ENCODE results near the gene EHF.

The EHF gene

GRCh38 chr11:34640924-34641275 lies 20.0 kb downstream of the EHF start:
- H3K4me3 Mint-ChIP-seq = no peak overlapping the region
- no peaks in the 10 kb centered on the region for H3K9me3 Mint-ChIP-seq
- no peaks in the 10 kb centered on the region for H3K4me1 Mint-ChIP-seq (ENCODE audit: low read depth)
- no peaks in the 10 kb centered on the region for H3K36me3 Mint-ChIP-seq (ENCODE audit: low read depth)
- H3K27me3 Mint-ChIP-seq = peaks cover 66% of the 10 kb centered on the region
- H3K27ac Mint-ChIP-seq = no peak overlapping the region

- H3K9me3 Mint-ChIP-seq = no peaks in the 10 kb centered on the region
- no peaks in the 10 kb centered on the region for H3K36me3 Mint-ChIP-seq (ENCODE audit: low read depth)
- H3K4me3 Mint-ChIP-seq = no peak overlapping the region
- peaks cover 67% of the 10 kb centered on the region for H3K27me3 Mint-ChIP-seq
- H3K4me1 Mint-ChIP-seq (ENCODE audit: low read depth) = no peaks in the 10 kb centered on the region
- H3K27ac Mint-ChIP-seq = no peak overlapping the region
Observed at GRCh38 chr11:34641456-34641855, 20.6 kb downstream of the EHF start.

- no peak overlapping the region for H3K27ac Mint-ChIP-seq
- no peak overlapping the region for H3K4me3 Mint-ChIP-seq
- no peaks in the 10 kb centered on the region for H3K36me3 Mint-ChIP-seq (ENCODE audit: low read depth)
- H3K4me1 Mint-ChIP-seq (ENCODE audit: low read depth) = no peaks in the 10 kb centered on the region
- peaks cover 73% of the 10 kb centered on the region for H3K27me3 Mint-ChIP-seq
- H3K9me3 Mint-ChIP-seq = no peaks in the 10 kb centered on the region
Observed at GRCh38 chr11:34642001-34642554, 21.2 kb downstream of the EHF start.

GRCh38 chr11:34642873-34643272 lies 22.0 kb downstream of the EHF start:
- H3K36me3 Mint-ChIP-seq (ENCODE audit: low read depth) = no peaks in the 10 kb centered on the region
- H3K4me3 Mint-ChIP-seq = no peak overlapping the region
- peaks cover 80% of the 10 kb centered on the region for H3K27me3 Mint-ChIP-seq
- H3K27ac Mint-ChIP-seq = no peak overlapping the region
- H3K4me1 Mint-ChIP-seq (ENCODE audit: low read depth) = no peaks in the 10 kb centered on the region
- no peaks in the 10 kb centered on the region for H3K9me3 Mint-ChIP-seq

- no peak overlapping the region for H3K27ac Mint-ChIP-seq
- H3K4me1 Mint-ChIP-seq (ENCODE audit: low read depth) = no peaks in the 10 kb centered on the region
- H3K4me3 Mint-ChIP-seq = no peak overlapping the region
- no peaks in the 10 kb centered on the region for H3K9me3 Mint-ChIP-seq
- peaks cover 82% of the 10 kb centered on the region for H3K27me3 Mint-ChIP-seq
- no peaks in the 10 kb centered on the region for H3K36me3 Mint-ChIP-seq (ENCODE audit: low read depth)
Observed at GRCh38 chr11:34643311-34643710, 22.4 kb downstream of the EHF start.

GRCh38 chr11:34643846-34644245 lies 23.0 kb downstream of the EHF start:
- Mint-ChIP-seq H3K9me3 (no peaks in the 10 kb centered on the region), H3K27me3 (peaks cover 80% of the 10 kb centered on the region), H3K4me3 (no peak overlapping the region), H3K36me3 (ENCODE audit: low read depth) (no peaks in the 10 kb centered on the region), H3K4me1 (ENCODE audit: low read depth) (no peaks in the 10 kb centered on the region), H3K27ac (no peak overlapping the region)

DNA sequence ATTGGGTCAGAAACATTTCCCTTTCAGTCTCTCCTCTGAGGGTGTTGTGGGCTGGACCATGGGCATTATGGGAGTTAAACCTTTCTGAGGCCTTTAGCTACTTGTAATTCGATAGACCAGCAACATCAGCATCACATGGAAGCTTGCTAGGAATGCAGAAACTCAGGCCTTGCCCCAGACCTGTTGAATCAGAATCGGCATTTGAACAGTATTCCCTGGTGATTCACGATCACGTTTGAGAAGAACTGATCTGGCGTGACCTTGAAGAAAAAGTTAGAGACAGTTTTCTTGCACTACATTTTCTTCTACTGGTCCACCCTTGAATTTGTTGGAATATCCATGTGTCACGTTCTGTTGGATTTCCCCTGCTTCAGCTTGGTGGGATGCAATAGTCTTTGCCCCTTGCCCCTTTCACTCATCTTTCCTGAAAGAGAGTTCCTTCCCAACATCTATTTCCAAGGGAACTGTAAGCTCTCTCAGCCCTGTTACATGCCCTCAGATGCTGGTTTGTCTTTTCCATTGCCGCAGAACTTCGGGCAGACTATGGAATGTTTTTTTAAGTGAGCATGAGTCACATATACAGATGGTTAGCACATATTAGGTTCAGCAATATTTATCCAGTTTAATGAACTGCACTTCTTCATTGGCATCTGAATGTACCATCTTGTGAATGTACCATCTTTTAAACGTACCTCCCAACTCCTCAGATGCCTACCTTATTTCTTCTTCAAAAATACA lies 23.9 kb downstream of the EHF start:
- Mint-ChIP-seq H3K9me3 (no peaks in the 10 kb centered on the region), H3K36me3 (ENCODE audit: low read depth) (no peaks in the 10 kb centered on the region), H3K27ac (no peak overlapping the region), H3K4me1 (ENCODE audit: low read depth) (peaks cover 6% of the 10 kb centered on the region), H3K27me3 (peaks cover 80% of the 10 kb centered on the region), H3K4me3 (no peak overlapping the region)

- H3K4me1 Mint-ChIP-seq (ENCODE audit: low read depth) = peaks cover 22% of the 10 kb centered on the region
- H3K36me3 Mint-ChIP-seq (ENCODE audit: low read depth) = no peaks in the 10 kb centered on the region
- no peak overlapping the region for H3K27ac Mint-ChIP-seq
- no peaks in the 10 kb centered on the region for H3K9me3 Mint-ChIP-seq
- no peak overlapping the region for H3K4me3 Mint-ChIP-seq
- peaks cover 70% of the 10 kb centered on the region for H3K27me3 Mint-ChIP-seq
Observed at GRCh38 chr11:34646431-34646830, 25.5 kb downstream of the EHF start.

- H3K4me3 Mint-ChIP-seq = no peak overlapping the region
- peaks cover 68% of the 10 kb centered on the region for H3K27me3 Mint-ChIP-seq
- no peaks in the 10 kb centered on the region for H3K9me3 Mint-ChIP-seq
- peaks cover 29% of the 10 kb centered on the region for H3K4me1 Mint-ChIP-seq (ENCODE audit: low read depth)
- H3K36me3 Mint-ChIP-seq (ENCODE audit: low read depth) = no peaks in the 10 kb centered on the region
- H3K27ac Mint-ChIP-seq = no peak overlapping the region
Observed at GRCh38 chr11:34647131-34647530, 26.2 kb downstream of the EHF start.

GRCh38 chr11:34647532-34647931 lies 26.6 kb downstream of the EHF start:
- Mint-ChIP-seq H3K36me3 (ENCODE audit: low read depth) (no peaks in the 10 kb centered on the region), H3K4me3 (no peak overlapping the region), H3K4me1 (ENCODE audit: low read depth) (peaks cover 33% of the 10 kb centered on the region), H3K27me3 (peaks cover 68% of the 10 kb centered on the region), H3K27ac (no peak overlapping the region), H3K9me3 (no peaks in the 10 kb centered on the region)

GRCh38 chr11:34648036-34648435 lies 27.1 kb downstream of the EHF start:
- no peak overlapping the region for H3K27ac Mint-ChIP-seq
- H3K36me3 Mint-ChIP-seq (ENCODE audit: low read depth) = no peaks in the 10 kb centered on the region
- no peaks in the 10 kb centered on the region for H3K9me3 Mint-ChIP-seq
- H3K4me1 Mint-ChIP-seq (ENCODE audit: low read depth) = peaks cover 38% of the 10 kb centered on the region
- H3K4me3 Mint-ChIP-seq = no peak overlapping the region
- peaks cover 67% of the 10 kb centered on the region for H3K27me3 Mint-ChIP-seq

- Mint-ChIP-seq H3K4me3 (no peak overlapping the region), H3K36me3 (ENCODE audit: low read depth) (no peaks in the 10 kb centered on the region), H3K27me3 (peaks cover 67% of the 10 kb centered on the region), H3K4me1 (ENCODE audit: low read depth) (peaks cover 54% of the 10 kb centered on the region), H3K27ac (no peak overlapping the region), H3K9me3 (no peaks in the 10 kb centered on the region)
Observed at GRCh38 chr11:34649597-34649996, 28.7 kb downstream of the EHF start.

DNA sequence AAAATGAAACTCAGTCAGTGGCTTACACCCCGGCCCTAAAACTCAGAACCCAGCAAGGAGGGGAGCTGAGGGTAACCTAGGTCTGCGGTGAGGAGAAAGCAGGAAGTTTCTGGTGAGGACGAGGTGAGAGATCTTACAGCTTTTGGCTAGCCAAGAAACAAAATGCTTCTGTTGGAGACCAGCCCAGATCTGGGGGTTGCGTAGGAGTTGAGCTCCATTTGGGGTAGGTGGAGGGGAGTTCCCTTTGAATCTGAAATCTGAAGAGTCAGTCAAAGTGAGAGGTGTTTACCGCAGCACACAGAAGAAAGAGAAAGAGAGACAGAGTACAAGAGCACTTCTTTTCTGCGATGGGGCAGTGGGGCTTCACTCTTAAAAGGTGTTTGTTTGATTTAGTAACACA lies 29.6 kb downstream of the EHF start:
- no peaks in the 10 kb centered on the region for H3K9me3 Mint-ChIP-seq
- H3K27me3 Mint-ChIP-seq = peaks cover 67% of the 10 kb centered on the region
- peak overlapping the region; percentile 83 for H3K27ac Mint-ChIP-seq
- peaks cover 58% of the 10 kb centered on the region for H3K4me1 Mint-ChIP-seq (ENCODE audit: low read depth)
- H3K4me3 Mint-ChIP-seq = peak overlapping the region; percentile 58
- H3K36me3 Mint-ChIP-seq (ENCODE audit: low read depth) = no peaks in the 10 kb centered on the region

GRCh38 chr11:34651551-34651950 lies 30.7 kb downstream of the EHF start:
- peaks cover 58% of the 10 kb centered on the region for H3K4me1 Mint-ChIP-seq (ENCODE audit: low read depth)
- no peak overlapping the region for H3K4me3 Mint-ChIP-seq
- H3K27ac Mint-ChIP-seq = no peak overlapping the region
- H3K36me3 Mint-ChIP-seq (ENCODE audit: low read depth) = no peaks in the 10 kb centered on the region
- H3K9me3 Mint-ChIP-seq = peaks cover 7% of the 10 kb centered on the region
- peaks cover 67% of the 10 kb centered on the region for H3K27me3 Mint-ChIP-seq

DNA sequence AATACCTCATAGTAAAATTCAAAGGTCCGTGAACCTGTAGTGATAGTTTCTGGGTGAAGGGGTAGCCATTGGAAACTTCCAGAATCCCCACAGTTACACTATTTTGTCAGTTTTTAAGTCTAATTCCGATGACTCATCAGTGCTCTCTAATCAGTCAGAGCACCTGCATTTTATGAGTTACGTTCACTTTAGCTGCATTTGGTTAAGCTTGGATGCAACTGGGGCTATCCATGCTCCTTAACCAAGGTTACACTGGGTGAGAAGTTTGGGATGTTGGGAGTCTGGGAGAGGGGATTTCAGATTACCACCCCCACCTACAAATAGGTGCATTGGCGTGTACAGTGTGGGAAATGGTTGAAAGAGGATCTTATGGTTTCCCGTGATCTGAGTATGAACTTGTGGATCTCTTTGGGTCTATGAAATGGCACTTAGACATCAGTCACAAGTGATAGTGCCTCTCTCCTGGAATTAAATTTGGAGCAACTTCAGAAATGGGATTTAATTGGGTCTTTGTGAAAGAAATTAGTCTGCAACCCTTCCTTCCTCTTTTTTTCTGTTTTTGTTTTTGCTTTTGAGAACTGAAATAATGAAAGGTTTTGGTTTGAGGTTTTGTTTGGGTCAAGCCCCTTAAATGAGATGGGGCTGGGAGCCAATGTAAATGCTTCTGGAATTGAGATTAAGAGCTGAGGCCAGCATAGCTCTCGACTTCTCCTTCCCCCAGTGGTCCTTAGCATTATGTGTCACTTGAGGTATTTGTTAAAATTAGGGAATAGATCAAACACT lies 31.5 kb downstream of the EHF start:
- peaks cover 58% of the 10 kb centered on the region for H3K4me1 Mint-ChIP-seq (ENCODE audit: low read depth)
- H3K4me3 Mint-ChIP-seq = no peak overlapping the region
- peaks cover 67% of the 10 kb centered on the region for H3K27me3 Mint-ChIP-seq
- H3K36me3 Mint-ChIP-seq (ENCODE audit: low read depth) = no peaks in the 10 kb centered on the region
- H3K9me3 Mint-ChIP-seq = peaks cover 8% of the 10 kb centered on the region
- no peak overlapping the region for H3K27ac Mint-ChIP-seq
